Frontal cortex (tissue), 4 donors: Measurements from ENCODE around the gene CCDC88C. TPM values are rescaled to one million over a fixed set of nuclear protein-coding genes. Genes with fewer than 3 reads are reported as not detected.

Experiments used
- DNase-seq, 2 donors: peaks; one replicate each; pipeline ENCODE4 v3.0.0; 2012; ENCODE audit warnings: low spot score in 2 of 2
- FAIRE-seq: peaks from 2 replicates; lab custom pipeline; 2012; peaks lifted over from hg19 to GRCh38; lab: Jason Lieb, UNC
- total RNA-seq: library from RNA; depleted of rRNA; stranded (reverse); fragments of >200 nt; gene quantifications from one replicate; pipeline ENCODE4 v1.2.3, GENCODE V29; 2014
- donor health status: control.
- donor health status: control.
- donor health status: control.

The CCDC88C gene
- total RNA-seq, 1 donor from 2014 or later = 22.4 TPM

GRCh38 chr14:91300957-91301356, 116.7 kb downstream of the CCDC88C start:
- FAIRE-seq (no peak), DNase-seq (no peak)

GRCh38 chr14:91300283-91300895, 117.2 kb downstream of the CCDC88C start:
- FAIRE-seq (no peak), DNase-seq (no peak)

- no peak for DNase-seq
- FAIRE-seq = no peak
Observed at GRCh38 chr14:91299121-91300115, 118.2 kb downstream of the CCDC88C start.

GRCh38 chr14:91298576-91298975, 119.0 kb downstream of the CCDC88C start:
- DNase-seq = no peak
- no peak for FAIRE-seq

- DNase-seq (no peak), FAIRE-seq (no peak)
Observed at GRCh38 chr14:91297081-91297711, 120.4 kb downstream of the CCDC88C start.

- no peak for FAIRE-seq
- no peak for DNase-seq
Observed at GRCh38 chr14:91295851-91296796, 121.5 kb downstream of the CCDC88C start.

GRCh38 chr14:91295276-91295845, 122.3 kb downstream of the CCDC88C start:
- DNase-seq = no peak
- no peak for FAIRE-seq

- FAIRE-seq = no peak
Observed at GRCh38 chr14:91294153-91294552, 123.5 kb downstream of the CCDC88C start.

GRCh38 chr14:91293281-91293680, 124.3 kb downstream of the CCDC88C start:
- DNase-seq = no peak
- FAIRE-seq = no peak

More at GRCh38 chr14:91294153-91294552, 123.5 kb downstream of the CCDC88C start:
- DNase-seq = no peak

GRCh38 chr14:91292491-91292890, 125.1 kb downstream of the CCDC88C start:
- DNase-seq (no peak), FAIRE-seq (no peak)

- FAIRE-seq = no peak
- no peak for DNase-seq
Observed at GRCh38 chr14:91291786-91292405, 125.7 kb downstream of the CCDC88C start.

GRCh38 chr14:91290986-91291385, 126.6 kb downstream of the CCDC88C start:
- FAIRE-seq = no peak
- DNase-seq = no peak

GRCh38 chr14:91289464-91289863, 128.2 kb downstream of the CCDC88C start:
- FAIRE-seq (no peak), DNase-seq (no peak)

- DNase-seq = no peak
- FAIRE-seq = no peak
Observed at GRCh38 chr14:91288876-91289275, 128.7 kb downstream of the CCDC88C start.

- peak; percentile 72 to 81 for DNase-seq
- peak; percentile 10 for FAIRE-seq
Observed at GRCh38 chr14:91286530-91286937, 131.1 kb downstream of the CCDC88C start.

- FAIRE-seq = no peak
- no peak for DNase-seq
Observed at GRCh38 chr14:91284791-91285548, 132.7 kb downstream of the CCDC88C start.

- FAIRE-seq (no peak), DNase-seq (no peak)
Observed at GRCh38 chr14:91284146-91284790, 133.4 kb downstream of the CCDC88C start.
